NT2/D1 (cell line): Measurements from ENCODE around the gene IFT172.
A peak's percentile ranks its signal among the peaks of the same experiment; 100 is the strongest.

Source experiments
- DNase-seq: peaks from one replicate; pipeline ENCODE4 v3.0.0-alpha.2; 2011; ENCODE audit warnings: low read depth, low spot score
- H3K27me3 ChIP-seq: 2 replicates; pipeline ENCODE4 v1.6.0; 2011; ENCODE audit warnings: mild to moderate bottlenecking; ENCODE audit not compliant: insufficient read length, insufficient read depth
- H3K36me3 ChIP-seq: 2 replicates; pipeline ENCODE4 v1.6.1; 2011; ENCODE audit warnings: mild to moderate bottlenecking, low read length, mixed read lengths; ENCODE audit not compliant: insufficient read depth, insufficient read length
- H3K4me1 ChIP-seq: 2 replicates; pipeline ENCODE4 v1.5.1; 2011; ENCODE audit not compliant: insufficient read depth, insufficient read length
- H3K4me3 ChIP-seq: 2 replicates; pipeline ENCODE4 v1.5.1; 2011; ENCODE audit warnings: low read depth; ENCODE audit not compliant: insufficient read length
- H3K9ac ChIP-seq: 2 replicates; pipeline ENCODE4 v1.6.0; 2011; ENCODE audit warnings: low read depth; ENCODE audit not compliant: insufficient read length
- H3K9me3 ChIP-seq: 2 replicates; pipeline ENCODE4 v1.5.1; 2011; ENCODE audit warnings: mild to moderate bottlenecking, low read length; ENCODE audit not compliant: insufficient read depth
- SUZ12 ChIP-seq: IDR thresholded peaks from 2 replicates; pipeline ENCODE4 v1.6.1; 2011; ENCODE audit not compliant: insufficient read length, insufficient read depth; ENCODE audit errors: extremely low read depth
- YY1 ChIP-seq: IDR thresholded peaks from 2 replicates; pipeline ENCODE4 v1.6.1; 2011; ENCODE audit not compliant: insufficient read length, insufficient read depth
- ZNF274 ChIP-seq: IDR thresholded peaks from 2 replicates; pipeline ENCODE4 v1.6.1; 2011; ENCODE audit warnings: mild to moderate bottlenecking, low read depth, low read length

Gene IFT172

GRCh38 chr2:27422958-27423357 is 66.6 kb downstream of the IFT172 start:
- no peaks in the 10 kb centered on the region for H3K9me3 ChIP-seq

DNA sequence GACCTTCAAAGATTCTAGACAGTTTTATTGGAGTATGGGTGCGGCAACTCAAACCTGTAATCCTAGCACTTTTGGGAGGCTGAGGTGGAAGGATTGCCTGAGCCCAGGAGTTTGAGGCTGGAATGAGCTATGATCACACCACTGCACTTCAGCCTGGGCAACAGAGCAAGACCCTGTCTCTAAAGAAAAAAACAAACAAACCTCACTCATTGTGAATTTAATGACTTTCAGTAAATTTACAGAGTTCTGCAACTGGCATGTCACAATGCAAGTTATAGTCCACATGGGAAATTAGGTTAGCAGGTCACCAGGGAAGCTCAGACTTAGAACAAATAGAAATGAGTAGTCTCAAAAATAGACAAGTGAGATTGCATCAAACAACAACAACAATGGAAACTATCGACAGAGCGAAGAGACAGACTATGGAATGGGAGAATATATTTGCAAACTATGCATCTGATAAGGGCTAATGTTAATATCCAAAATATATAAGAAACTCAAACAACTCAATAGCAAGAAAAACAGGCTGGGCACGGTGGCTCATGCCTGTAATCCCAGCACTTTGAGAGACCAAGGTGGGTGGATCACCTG is 67.8 kb downstream of the IFT172 start:
- no peak for DNase-seq
- Histone ChIP-seq H3K4me3 (no peak overlapping the region), H3K27me3 (no peaks in the 10 kb centered on the region), H3K9ac (no peak overlapping the region), H3K36me3 (no peaks in the 10 kb centered on the region), H3K9me3 (no peaks in the 10 kb centered on the region), H3K4me1 (no peaks in the 10 kb centered on the region)
- TF ChIP-seq SUZ12 (no peak), YY1 (no peak), ZNF274 (no peak)

More at GRCh38 chr2:27422958-27423357, 66.6 kb downstream of the IFT172 start:
- Histone ChIP-seq H3K4me1 (no peaks in the 10 kb centered on the region), H3K36me3 (no peaks in the 10 kb centered on the region), H3K27me3 (no peaks in the 10 kb centered on the region), H3K9ac (no peak overlapping the region), H3K4me3 (no peak overlapping the region)
- TF ChIP-seq ZNF274 (no peak), SUZ12 (no peak), YY1 (no peak)
- no peak for DNase-seq

DNA sequence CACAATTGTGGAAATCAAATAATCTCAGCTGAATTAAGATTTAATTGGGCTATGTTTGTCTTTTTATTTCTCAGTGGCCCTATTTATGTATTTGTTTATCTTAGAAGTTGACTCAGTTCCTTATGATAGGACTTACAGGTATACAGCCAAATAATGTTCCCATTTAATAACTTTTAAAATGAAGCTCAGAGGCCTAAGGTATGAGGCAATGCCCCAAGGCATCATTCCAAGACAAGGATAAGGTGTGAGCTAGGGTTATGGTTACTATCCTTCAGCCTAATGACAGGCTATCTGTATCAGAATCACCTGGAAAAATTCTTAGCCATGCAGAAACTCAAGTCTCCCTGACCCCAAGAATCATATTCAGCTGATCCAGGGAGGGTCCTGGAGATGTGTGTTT is 68.5 kb downstream of the IFT172 start:
- no peak for DNase-seq
- Histone ChIP-seq H3K9me3 (no peaks in the 10 kb centered on the region), H3K4me1 (no peaks in the 10 kb centered on the region), H3K36me3 (no peaks in the 10 kb centered on the region), H3K27me3 (no peaks in the 10 kb centered on the region), H3K4me3 (no peak overlapping the region), H3K9ac (no peak overlapping the region)
- TF ChIP-seq YY1 (no peak), SUZ12 (no peak), ZNF274 (no peak)

DNA sequence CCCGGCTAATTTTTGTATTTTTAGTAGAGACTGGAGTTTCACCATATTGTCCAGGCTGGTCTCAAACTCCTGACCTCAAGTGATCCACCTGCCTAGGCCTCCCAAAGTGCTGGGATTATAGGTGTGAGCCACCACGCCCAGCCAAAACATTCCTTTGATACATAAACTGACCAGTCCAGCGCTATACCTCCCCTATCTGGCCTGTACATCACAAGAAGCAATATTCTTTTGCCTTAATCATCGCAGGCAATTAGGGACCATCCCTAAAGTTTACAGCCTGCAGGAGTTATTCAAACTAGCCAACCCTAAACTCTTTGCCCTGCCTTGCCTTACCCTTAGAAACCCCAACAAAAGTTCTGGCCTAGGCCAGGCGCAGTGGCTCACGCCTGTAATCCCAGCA is 73.4 kb downstream of the IFT172 start:
- H3K4me1 ChIP-seq, result no peaks in the 10 kb centered on the region

GRCh38 chr2:27412419-27413152 is 77.0 kb downstream of the IFT172 start:
- DNase-seq, result no peak
- peaks cover 2% of the 10 kb centered on the region for H3K36me3 ChIP-seq
- H3K4me1 ChIP-seq, result no peaks in the 10 kb centered on the region
- H3K27me3 ChIP-seq, result no peaks in the 10 kb centered on the region
- TF ChIP-seq SUZ12 (no peak), YY1 (no peak), ZNF274 (no peak)
- H3K9ac ChIP-seq, result no peak overlapping the region
- H3K9me3 ChIP-seq, result no peaks in the 10 kb centered on the region
- H3K4me3 ChIP-seq, result no peak overlapping the region

More for the DNA sequence above, 73.4 kb downstream of the IFT172 start:
- H3K27me3 ChIP-seq, result no peaks in the 10 kb centered on the region
- H3K36me3 ChIP-seq, result no peaks in the 10 kb centered on the region
- TF ChIP-seq YY1, result no peak
- no peak for TF ChIP-seq SUZ12
- DNase-seq, result no peak
- H3K4me3 ChIP-seq, result no peak overlapping the region
- no peak overlapping the region for H3K9ac ChIP-seq
- no peaks in the 10 kb centered on the region for H3K9me3 ChIP-seq

GRCh38 chr2:27409321-27410073 is 80.0 kb downstream of the IFT172 start, which contains the start of gene PPM1G:
PPM1G (minus strand) TSS chr2:27409591; CDS start chr2:27409422, 169 bp downstream.
- H3K9me3 ChIP-seq, result no peaks in the 10 kb centered on the region
- peak within 1 kb of the TSS; percentile 93 for H3K4me3 ChIP-seq
- H3K27me3 ChIP-seq, result no peaks in the 10 kb centered on the region
- peaks cover 13% of the 10 kb centered on the region for H3K36me3 ChIP-seq
- peak; percentile 95 for DNase-seq
- peak within 1 kb of the TSS; percentile 95 for H3K9ac ChIP-seq
- no peaks in the 10 kb centered on the region for H3K4me1 ChIP-seq
- TF ChIP-seq SUZ12 (no peak), ZNF274 (no peak), YY1 (no peak)
